HEK293 (cell line): ENCODE measurements around the gene DRD4.

Source experiments
- BCL11A ChIP-seq: fragments of 450-650 bp; formaldehyde crosslinking; IDR thresholded peaks from 2 replicates; pipeline ENCODE4 v1.5.1; 2016; ENCODE audit warnings: low read depth, missing biosample characterization, missing genetic modification characterization
- CTCF ChIP-seq: fragments of 450-650 bp; formaldehyde crosslinking; IDR thresholded peaks from 2 replicates; pipeline ENCODE4 v1.5.1; 2016; ENCODE audit warnings: missing biosample characterization, missing genetic modification characterization
- PRDM4 ChIP-seq: fragments of 450-650 bp; formaldehyde crosslinking; IDR thresholded peaks from 2 replicates; pipeline ENCODE4 v1.5.1; 2017; ENCODE audit warnings: missing biosample characterization, missing genetic modification characterization
- PRDM6 ChIP-seq: fragments of 450-650 bp; formaldehyde crosslinking; IDR thresholded peaks from 2 replicates; pipeline ENCODE4 v1.5.1; 2017; ENCODE audit warnings: missing biosample characterization, missing genetic modification characterization
- ZNF202 ChIP-seq: fragments of 450-650 bp; formaldehyde crosslinking; IDR thresholded peaks from 2 replicates; pipeline ENCODE4 v1.5.1; 2016; ENCODE audit warnings: missing biosample characterization, missing genetic modification characterization, borderline replicate concordance
- ZNF311 ChIP-seq: fragments of 450-650 bp; formaldehyde crosslinking; IDR thresholded peaks from 2 replicates; pipeline ENCODE4 v1.5.1; 2017; ENCODE audit warnings: missing biosample characterization, missing genetic modification characterization, borderline replicate concordance
- ZNF416 ChIP-seq: fragments of 450-650 bp; formaldehyde crosslinking; IDR thresholded peaks from 2 replicates; pipeline ENCODE4 v1.5.1; 2016; ENCODE audit warnings: missing biosample characterization, missing genetic modification characterization
- ZNF830 ChIP-seq: fragments of 450-650 bp; IDR thresholded peaks from 2 replicates; pipeline ENCODE4 v1.5.0; 2018; ENCODE audit warnings: missing biosample characterization, missing genetic modification characterization, low read depth, mild to moderate bottlenecking, moderate library complexity

- TF ChIP-seq ZNF311 (tag by site-specific recombination) (no peak), CTCF (tag by site-specific recombination) (no peak), PRDM4 (tag by site-specific recombination) (no peak), ZNF830 (tag by site-specific recombination) (no peak), BCL11A (no peak), PRDM6 (tag by site-specific recombination) (no peak), ZNF416 (tag by site-specific recombination) (no peak), ZNF202 (tag by site-specific recombination) (no peak)
Measured at GRCh38 chr11:673866-674265, 36.8 kb downstream of the DRD4 start.
